Small intestine (tissue), 7 donors: ENCODE results near the gene CACNA1A. TPM values are rescaled to one million over a fixed set of nuclear protein-coding genes. Genes with fewer than 3 reads are reported as not detected.
A peak's percentile ranks its signal among the peaks of the same experiment; 100 is the strongest.
"Not testable (repeated sequence)": the region's sequence is repeated elsewhere in the genome, so short reads cannot be mapped to it uniquely, and the experiment has no call there.

ENCODE experiments used
- DNase-seq, 2 donors: peaks; one replicate each; pipeline versions ENCODE4 v3.0.0 to v3.0.0-alpha.2; 2013
- FAIRE-seq: peaks from 2 replicates; lab custom pipeline; 2012; peaks lifted over from hg19 to GRCh38; lab: Jason Lieb, UNC
- H3K27ac ChIP-seq, 3 donors: one replicate each; pipeline ENCODE4 v1.5.1; 2013; ENCODE audit warnings: low read length in 2 of 3, mild to moderate bottlenecking in 2 of 3, control low read depth in 1 of 3, inconsistent platforms in 1 of 3, low read depth in 1 of 3, moderate library complexity in 1 of 3
- H3K27me3 ChIP-seq, 3 donors: one replicate each; pipeline ENCODE4 v1.6.1; 2013; ENCODE audit warnings: low read length in 3 of 3, inconsistent platforms in 1 of 3; ENCODE audit not compliant: control insufficient read depth in 3 of 3, insufficient read depth in 3 of 3
- H3K36me3 ChIP-seq, 3 donors: one replicate each; pipeline ENCODE4 v1.6.1; 2013; ENCODE audit warnings: low read length in 3 of 3, inconsistent platforms in 1 of 3, low read depth in 1 of 3, mild to moderate bottlenecking in 1 of 3, moderate library complexity in 1 of 3; ENCODE audit not compliant: control insufficient read depth in 3 of 3, insufficient read depth in 2 of 3
- H3K4me1 ChIP-seq, 3 donors: one replicate each; pipeline ENCODE4 v1.6.1; 2013; ENCODE audit warnings: low read length in 2 of 3, inconsistent platforms in 1 of 3, low read depth in 1 of 3, mild to moderate bottlenecking in 1 of 3, moderate library complexity in 1 of 3; ENCODE audit not compliant: control insufficient read depth in 3 of 3, insufficient read depth in 2 of 3
- H3K4me3 ChIP-seq, 3 donors: one replicate each; pipeline ENCODE4 v1.5.1; 2013; ENCODE audit warnings: low read length in 3 of 3, control low read depth in 1 of 3, inconsistent platforms in 1 of 3, low read depth in 1 of 3, mild to moderate bottlenecking in 1 of 3, moderate library complexity in 1 of 3
- H3K9me3 ChIP-seq, 2 donors: one replicate each; pipeline ENCODE4 v1.6.1; 2013; ENCODE audit warnings: low read depth in 1 of 2, low read length in 1 of 2; ENCODE audit not compliant: control insufficient read depth in 2 of 2, insufficient read depth in 1 of 2
- WGBS, 3 donors: extraction: QIAGEN DNeasy Blood & Tissue Kit; methylation state at CpG; one replicate each; pipeline ENCODE4 v1.1.7; 2013; 5-methylcytosine and 5-hydroxymethylcytosine counted together
- polyA plus RNA-seq, 4 donors: library from polyadenylated mRNA; stranded (reverse) in 3 of 4; unstranded in 1 of 4; fragments of 200-250 nt in 3 of 4; fragments of 120-200 nt in 1 of 4; gene quantifications; one replicate each; pipeline versions ENCODE4 v1.2.1 to v1.2.3, GENCODE V29; 2013
- donor health status: healthy with polysubstance abuse.
- donor health status: control.
- donor health status: control.
- donor health status: Bipolar disorder and iron deficiency.
- donor health status: healthy.

The CACNA1A gene
- polyA plus RNA-seq, 4 donors, result 0.27 to 8.9 (median 2.1) TPM

DNA sequence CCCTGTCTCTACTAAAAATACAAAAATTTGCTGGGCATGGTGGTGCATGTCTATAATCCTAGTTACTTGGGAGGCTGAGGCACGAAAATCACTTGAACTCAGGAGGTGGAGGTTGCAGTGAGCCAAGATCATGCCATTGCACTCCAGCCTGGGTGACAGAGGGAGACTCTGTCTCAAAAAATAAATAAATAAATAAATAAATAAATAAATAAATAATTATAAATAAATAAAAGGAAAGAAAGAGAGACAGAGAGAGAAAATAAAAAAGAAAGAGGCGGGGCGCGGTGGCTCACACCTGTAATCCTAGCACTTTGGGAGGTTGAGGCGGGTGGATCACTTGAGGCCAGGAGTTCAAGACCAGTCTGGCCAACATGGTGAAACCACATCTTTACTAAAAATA lies 328.7 kb downstream of the CACNA1A start:
- FAIRE-seq, DNase-seq, H3K27ac ChIP-seq, H3K36me3 ChIP-seq, H3K9me3 ChIP-seq, H3K4me3 ChIP-seq, H3K27me3 ChIP-seq, H3K4me1 ChIP-seq: not testable (repeated sequence)
- 90 to 97% (median 96%) methylated on average over 5 of the region's 5 CpGs for WGBS, 3 donors

DNA sequence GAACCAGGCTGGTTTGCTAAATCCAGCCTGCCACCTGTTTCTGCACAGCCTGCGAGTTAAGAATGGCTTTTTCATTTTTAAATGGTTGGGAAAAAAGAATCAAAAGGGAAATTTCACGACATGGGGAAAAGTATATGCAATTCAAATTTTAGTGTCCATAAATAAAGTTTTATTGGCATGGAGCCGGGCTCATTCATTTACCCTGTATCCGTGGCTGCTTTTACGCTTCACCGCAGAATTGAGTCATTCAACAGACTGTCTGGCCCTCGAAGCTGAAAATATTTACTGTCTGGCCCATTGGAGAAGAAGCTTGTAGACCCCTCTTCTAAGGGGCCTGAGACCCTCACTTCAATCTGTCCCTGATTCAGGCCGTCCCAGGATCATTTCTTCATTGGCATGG lies 329.9 kb downstream of the CACNA1A start:
- FAIRE-seq (no peak), DNase-seq (no peak)
- peaks cover 0 to 9% (median 3%) of the 10 kb centered on the region in 3 donors for H3K4me1 ChIP-seq
- H3K27me3 ChIP-seq, result no peaks in the 10 kb centered on the region
- H3K27ac ChIP-seq, result no peak overlapping the region
- 85 to 86% (median 85%) methylated on average over 8 of the region's 8 CpGs for WGBS, 3 donors
- H3K36me3 ChIP-seq, result peaks cover 0 to 14% (median 0%) of the 10 kb centered on the region in 3 donors
- no peaks in the 10 kb centered on the region for H3K9me3 ChIP-seq
- no peak overlapping the region for H3K4me3 ChIP-seq

DNA sequence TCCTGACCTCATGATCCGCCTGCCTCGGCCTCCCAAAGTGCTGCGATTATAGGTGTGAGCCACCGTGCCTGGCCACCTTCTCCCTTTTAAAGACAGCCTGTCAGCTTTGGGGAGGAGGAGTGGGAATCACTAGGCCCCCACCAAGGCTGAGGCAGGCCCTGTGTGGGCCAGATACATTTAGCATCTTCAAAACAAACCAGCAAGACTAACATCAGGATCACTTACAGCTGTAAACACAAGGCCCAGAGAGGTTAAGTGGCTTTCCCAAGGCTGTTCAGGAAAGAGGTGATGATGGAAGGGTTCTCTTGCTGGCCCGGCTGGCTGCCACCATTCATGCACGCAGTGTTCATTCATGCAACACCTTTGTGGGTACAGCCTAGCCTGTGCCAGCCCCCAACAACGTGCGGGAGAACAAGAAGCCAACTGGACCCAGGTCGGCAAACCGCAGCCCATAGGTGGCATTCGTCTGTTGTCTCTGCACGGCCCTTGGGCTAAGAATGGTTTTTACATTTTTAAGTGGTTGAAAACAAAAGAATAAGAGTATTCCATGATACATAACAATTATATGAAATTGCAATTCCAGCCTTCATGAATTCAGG lies 333.0 kb downstream of the CACNA1A start:
- WGBS, 3 donors, result 81 to 83% (median 82%) methylated on average over 12 of the region's 12 CpGs
- Histone ChIP-seq H3K4me3 (no peak overlapping the region), H3K9me3 (no peaks in the 10 kb centered on the region), H3K36me3 (peaks cover 0 to 29% (median 0%) of the 10 kb centered on the region in 3 donors), H3K4me1 (peaks cover 0 to 31% (median 8%) of the 10 kb centered on the region in 3 donors), H3K27me3 (no peaks in the 10 kb centered on the region), H3K27ac (peak overlapping the region in 1 of 3 donors; percentile 18)
- FAIRE-seq (no peak), DNase-seq (no peak)

DNA sequence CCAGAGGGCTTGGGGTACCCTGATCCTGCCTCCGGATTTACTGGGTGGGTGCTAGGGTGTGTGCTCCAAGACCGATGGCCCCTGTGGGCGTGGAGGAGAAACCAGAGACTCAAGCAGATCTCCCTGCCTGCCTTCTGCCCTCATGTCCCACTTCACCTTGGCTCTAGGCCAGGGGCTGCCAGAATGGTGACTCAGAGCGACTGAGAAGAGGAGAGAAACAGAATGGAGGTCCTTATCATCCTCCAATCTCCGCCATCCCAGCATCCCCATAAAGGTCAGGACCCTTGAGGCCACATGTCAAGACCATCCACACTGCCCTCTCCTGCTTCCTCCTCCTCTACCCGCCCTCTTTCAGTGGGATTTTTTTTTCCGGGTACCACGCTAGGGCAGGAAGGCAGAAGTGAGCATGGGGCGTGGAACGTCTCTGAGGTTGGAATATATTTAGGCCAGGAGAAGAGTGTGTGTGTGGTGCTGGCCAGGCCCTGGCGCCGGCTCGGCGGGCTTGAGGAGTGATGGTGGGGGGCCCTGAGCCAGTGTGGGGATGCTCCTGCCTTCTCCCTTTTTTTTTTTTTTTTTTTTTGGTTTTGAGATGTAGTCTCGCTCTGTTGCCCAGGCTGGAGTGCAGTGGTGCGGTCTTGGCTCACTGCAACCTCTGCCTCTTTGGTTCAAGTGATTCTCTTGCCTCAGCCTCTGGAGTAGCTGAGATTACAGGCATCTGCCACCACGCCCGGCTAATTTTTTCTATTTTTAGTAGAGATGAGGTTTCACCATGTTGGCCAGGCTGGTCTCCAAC lies 333.7 kb downstream of the CACNA1A start:
- H3K9me3 ChIP-seq, result no peaks in the 10 kb centered on the region
- FAIRE-seq (no peak), DNase-seq (peak; percentile 72 to 92)
- peak overlapping the region; percentile 69 to 82 (median 72) for H3K27ac ChIP-seq
- no peak overlapping the region for H3K4me3 ChIP-seq
- H3K36me3 ChIP-seq, result peaks cover 0 to 29% (median 0%) of the 10 kb centered on the region in 3 donors
- 32 to 45% (median 40%) methylated on average over 17 to 18 of the region's 18 CpGs for WGBS, 3 donors
- H3K27me3 ChIP-seq, result no peaks in the 10 kb centered on the region
- peaks cover 0 to 32% (median 8%) of the 10 kb centered on the region in 3 donors for H3K4me1 ChIP-seq

DNA sequence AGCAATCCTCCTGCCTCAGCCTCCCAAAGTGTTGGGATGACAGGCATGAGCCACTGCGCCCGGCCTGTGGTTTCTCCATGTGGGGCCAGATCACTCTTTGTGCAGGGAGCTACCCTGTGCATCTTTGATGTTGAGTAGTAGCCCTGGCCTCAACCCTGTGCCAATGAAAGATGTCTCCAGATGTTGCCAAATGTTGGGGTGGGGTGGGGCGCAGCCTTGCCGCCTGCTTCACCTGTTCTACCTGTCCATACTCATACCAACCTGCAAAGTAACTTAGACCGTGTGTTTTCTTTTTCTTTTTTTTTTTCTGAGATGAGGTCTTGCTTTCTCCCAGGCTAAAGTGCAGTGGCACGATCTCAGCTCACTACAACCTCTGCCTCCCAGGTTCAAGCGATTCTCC lies 335.1 kb downstream of the CACNA1A start:
- FAIRE-seq (no peak), DNase-seq (no peak)
- no peak overlapping the region for H3K27ac ChIP-seq
- no peaks in the 10 kb centered on the region for H3K27me3 ChIP-seq
- no peak overlapping the region for H3K4me3 ChIP-seq
- peaks cover 0 to 3% of the 10 kb centered on the region in 2 donors for H3K9me3 ChIP-seq
- WGBS, 3 donors, result 77 to 86% (median 77%) methylated on average over 7 of the region's 7 CpGs
- peaks cover 0 to 42% (median 8%) of the 10 kb centered on the region in 3 donors for H3K4me1 ChIP-seq
- peaks cover 0 to 29% (median 0%) of the 10 kb centered on the region in 3 donors for H3K36me3 ChIP-seq

DNA sequence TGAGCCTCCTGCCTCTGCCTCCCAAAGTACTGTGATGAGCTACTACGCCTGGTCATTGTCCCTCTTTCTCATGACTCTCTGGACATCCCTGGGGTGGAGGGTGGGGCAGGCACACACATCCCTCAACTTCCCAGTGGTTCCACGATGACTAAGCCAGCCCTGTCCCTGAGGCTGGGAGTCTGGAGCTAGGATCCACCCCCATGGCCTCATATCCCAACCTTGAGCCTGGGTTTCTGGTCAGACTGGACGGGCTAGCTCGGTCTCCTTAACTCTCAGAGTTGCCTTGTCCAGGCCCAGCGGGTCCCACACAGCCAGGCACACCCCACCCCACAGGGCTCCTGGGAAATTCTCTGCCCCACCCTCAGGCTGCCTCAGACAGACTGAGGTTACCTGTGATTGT lies 336.5 kb downstream of the CACNA1A start:
- Histone ChIP-seq H3K36me3 (peaks cover 0 to 29% (median 0%) of the 10 kb centered on the region in 3 donors), H3K27me3 (no peaks in the 10 kb centered on the region), H3K9me3 (peaks cover 0 to 6% of the 10 kb centered on the region in 2 donors), H3K4me3 (no peak overlapping the region), H3K27ac (peak overlapping the region; percentile 94 to 100 (median 99)), H3K4me1 (peaks cover 0 to 56% (median 12%) of the 10 kb centered on the region in 3 donors)
- peak in 1 of 2 donors; percentile 62 for DNase-seq
- FAIRE-seq, result no peak
- 41 to 66% (median 65%) methylated on average over 5 of the region's 5 CpGs for WGBS, 3 donors

DNA sequence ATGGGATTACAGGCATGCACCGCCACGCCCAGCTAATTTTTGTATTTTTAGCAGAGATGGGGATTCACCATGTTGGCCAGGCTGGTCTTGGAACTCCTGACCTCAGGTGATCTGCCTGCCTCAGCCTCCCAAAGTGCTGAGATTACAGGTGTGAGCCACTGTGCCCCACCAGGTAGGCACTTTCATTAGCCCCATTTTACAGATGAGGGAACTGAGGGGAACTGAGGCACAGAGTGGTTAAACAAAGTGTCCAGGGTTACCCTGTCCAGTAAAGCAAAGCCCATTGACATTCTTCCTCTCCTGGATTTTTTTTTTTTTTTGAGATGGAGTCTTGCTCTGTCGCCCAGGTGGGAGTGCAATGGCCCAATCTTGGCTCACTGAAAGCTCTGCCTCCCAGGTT lies 340.1 kb downstream of the CACNA1A start:
- not testable (repeated sequence) for H3K27me3 ChIP-seq, DNase-seq, FAIRE-seq, H3K4me3 ChIP-seq, H3K9me3 ChIP-seq
- Histone ChIP-seq H3K36me3 (peaks cover 0 to 15% (median 0%) of the 10 kb centered on the region in 3 donors), H3K27ac (peak overlapping the region; percentile 62 to 100 (median 99)), H3K4me1 (peaks cover 0 to 78% (median 18%) of the 10 kb centered on the region in 3 donors)
- 95 to 97% (median 97%) methylated on average over 3 of the region's 3 CpGs for WGBS, 3 donors

DNA sequence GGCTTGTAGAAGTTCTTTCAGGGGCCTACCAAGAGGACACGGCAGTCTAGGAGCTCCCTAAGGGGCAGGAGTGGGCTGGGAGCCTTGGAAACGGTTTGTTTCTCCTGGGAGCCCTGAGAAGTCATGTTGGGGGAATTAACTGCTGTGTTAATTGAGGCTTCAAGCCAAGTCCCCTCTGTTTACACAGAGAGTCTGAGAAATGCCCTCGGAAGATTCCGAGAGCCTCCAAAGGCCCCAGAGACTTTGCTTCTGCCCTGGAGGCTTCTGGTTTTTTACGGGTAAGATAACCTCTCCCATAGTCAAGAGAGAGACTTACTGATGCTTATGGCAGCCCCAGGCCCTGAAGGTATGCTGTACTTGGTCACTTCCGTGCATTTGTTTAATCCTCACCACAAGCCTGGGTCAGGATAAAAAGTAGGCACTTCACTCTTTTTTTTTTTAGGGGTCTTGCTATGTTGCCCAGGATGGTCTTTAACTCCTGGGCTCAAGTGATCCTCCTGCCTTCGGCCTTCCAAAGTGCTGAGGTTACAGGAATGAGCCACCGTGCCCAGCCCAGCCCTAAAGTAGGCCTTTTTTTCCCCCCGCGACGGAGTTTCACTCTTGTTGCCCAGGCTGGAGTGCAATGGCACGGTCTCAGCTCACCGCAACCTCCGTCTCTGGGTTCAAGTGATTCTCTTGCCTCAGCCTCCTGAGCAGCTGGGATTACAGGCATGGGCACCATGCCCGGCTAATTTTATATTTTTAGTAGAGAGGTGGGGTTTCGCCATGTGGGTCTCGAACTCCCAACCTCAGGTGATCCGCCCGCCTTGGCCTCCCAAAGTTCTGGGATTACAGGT lies 340.9 kb downstream of the CACNA1A start:
- H3K36me3 ChIP-seq, result peaks cover 0 to 10% (median 0%) of the 10 kb centered on the region in 3 donors
- H3K27ac ChIP-seq, result peak overlapping the region; percentile 85 to 100 (median 99)
- FAIRE-seq (no peak), DNase-seq (peak in 1 of 2 donors; percentile 62)
- H3K27me3 ChIP-seq, result no peaks in the 10 kb centered on the region
- peaks cover 0 to 6% of the 10 kb centered on the region in 2 donors for H3K9me3 ChIP-seq
- no peak overlapping the region for H3K4me3 ChIP-seq
- H3K4me1 ChIP-seq, result peaks cover 0 to 83% (median 18%) of the 10 kb centered on the region in 3 donors
- 68 to 77% (median 75%) methylated on average over 17 to 19 of the region's 19 CpGs for WGBS, 3 donors
